Stomach (tissue), 4 donors: Measurements from ENCODE around the gene CDH23.

Experiments used
- CTCF ChIP-seq, 7 experiments: fragments of 450-650 bp in 4 of 7; fragments of 200-600 bp in 3 of 7; sonication (generic) in 3 of 7; IDR thresholded peaks; one replicate each; pipeline ENCODE4 v1.5.1; 2016 to 2019; ENCODE audit warnings: antibody characterized with exemption in 7 of 7, control low read depth in 2 of 7, mild to moderate bottlenecking in 1 of 7
- EP300 ChIP-seq: sonication (generic); formaldehyde crosslinking; IDR thresholded peaks from one replicate; pipeline ENCODE4 v1.6.1; 2017; ENCODE audit warnings: antibody characterized with exemption
- POLR2A ChIP-seq, 4 donors: fragments of 450-650 bp; IDR thresholded peaks; one replicate each; pipeline ENCODE4 v1.6.1; 2016; ENCODE audit warnings: antibody characterized with exemption in 4 of 4, control low read depth in 2 of 4, mild to moderate bottlenecking in 1 of 4, moderate library complexity in 1 of 4

DNA sequence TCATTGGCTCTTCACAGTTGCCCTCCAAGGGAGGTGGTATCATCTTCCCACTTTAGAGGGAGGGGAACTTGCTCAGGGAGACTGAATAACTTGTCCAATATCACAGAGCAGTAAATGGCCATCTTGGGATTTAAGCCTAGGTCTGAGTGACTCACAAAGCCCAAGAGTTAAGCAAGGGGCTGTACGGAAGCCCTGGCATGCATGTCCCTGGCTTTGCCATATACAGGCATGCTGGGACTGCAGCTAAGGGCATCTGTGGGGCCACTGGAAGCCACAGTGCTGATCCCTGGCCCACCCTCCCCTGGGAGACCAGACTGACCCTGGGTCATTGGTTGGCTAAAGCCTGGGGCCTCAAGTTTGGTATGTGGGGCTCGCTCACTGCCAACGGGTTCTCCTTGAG is 373.5 kb downstream of the CDH23 start:
- TF ChIP-seq CTCF (IDR thresholded peaks at IDR 0.05) = no peak
- TF ChIP-seq POLR2A (IDR thresholded peaks at IDR 0.05) = no peak
- TF ChIP-seq EP300 = no peak
